A673 (cell line): Measurements from ENCODE around the gene MRPS33. TPM values are rescaled to one million over a fixed set of nuclear protein-coding genes. Genes with fewer than 3 reads are reported as not detected.
"Not testable (repeated sequence)": the region's sequence is repeated elsewhere in the genome, so short reads cannot be mapped to it uniquely, and the experiment has no call there.

Experiments
- BruUV-seq: library from RNA; stranded (reverse); fragments of 400-500 nt; replicated peaks from 2 replicates; lab custom pipeline; 2021; lab: Mats Ljungman, UMichigan
- CTCF ChIA-PET: fragments of 300-600 bp; sonication (Branson Sonifier 250); formaldehyde crosslinking; loops from one replicate; lab custom pipeline; 2022; ENCODE audit warnings: antibody characterized with exemption; lab: Charles Lee
- POLR2A ChIA-PET: fragments of 300-600 bp; sonication (Branson Sonifier 250); formaldehyde crosslinking; loops from one replicate; lab custom pipeline; 2022; ENCODE audit warnings: antibody characterized with exemption; ENCODE audit not compliant: low non-redundant PET; lab: Charles Lee
- DNase-seq: peaks from one replicate; pipeline ENCODE4 v3.0.0-alpha.2; 2015; ENCODE audit warnings: low spot score
- H3K27ac ChIP-seq: fragments of 200-600 bp; sonication (generic); 2 replicates; pipeline ENCODE4 v1.5.1; 2016; ENCODE audit warnings: mixed run types, low read depth, mild to moderate bottlenecking, mixed read lengths, antibody characterized with exemption, low read length; ENCODE audit not compliant: poor library complexity, severe bottlenecking
- H3K27me3 ChIP-seq: fragments of 200-600 bp; sonication (generic); replicated peaks from 2 replicates; pipeline ENCODE4 v1.6.1; 2017; ENCODE audit warnings: mixed run types, low read depth, mild to moderate bottlenecking, mixed read lengths, antibody characterized with exemption, low read length; ENCODE audit not compliant: insufficient read depth, poor library complexity
- H3K36me3 ChIP-seq: fragments of 200-600 bp; sonication (generic); 2 replicates; pipeline ENCODE4 v1.6.1; 2016; ENCODE audit warnings: mixed run types, mild to moderate bottlenecking, mixed read lengths, antibody characterized with exemption, low read length; ENCODE audit not compliant: insufficient read depth, poor library complexity, severe bottlenecking
- H3K4me1 ChIP-seq: fragments of 200-600 bp; sonication (generic); 2 replicates; pipeline ENCODE4 v1.6.1; 2017; ENCODE audit warnings: mixed run types, mild to moderate bottlenecking, mixed read lengths, antibody characterized with exemption, low read length; ENCODE audit not compliant: insufficient read depth, poor library complexity, severe bottlenecking
- H3K4me3 ChIP-seq: fragments of 200-600 bp; sonication (generic); 2 replicates; pipeline ENCODE4 v1.5.1; 2016; ENCODE audit warnings: low read depth, mixed run types, mild to moderate bottlenecking, mixed read lengths, low read length; ENCODE audit not compliant: poor library complexity, severe bottlenecking
- H3K9me3 ChIP-seq: fragments of 200-600 bp; sonication (generic); 2 replicates; pipeline ENCODE4 v1.6.1; 2016; ENCODE audit warnings: mixed run types, low read depth, mild to moderate bottlenecking, mixed read lengths, antibody characterized with exemption, low read length; ENCODE audit not compliant: poor library complexity, severe bottlenecking
- EZH2 ChIP-seq: fragments of 200-600 bp; sonication (generic); IDR thresholded peaks from 2 replicates; pipeline ENCODE4 v1.6.1; 2017; ENCODE audit warnings: borderline replicate concordance, low read depth, mild to moderate bottlenecking, mixed read lengths, antibody characterized with exemption, low read length; ENCODE audit not compliant: poor library complexity, severe bottlenecking
- intact Hi-C: fragments of 100-400 bp; cut with micrococcal nuclease; formaldehyde crosslinking; loops from one replicate; pipeline ENCODE4 v1.10.0; 2022; ENCODE audit not compliant: unreplicated experiment
- total RNA-seq: library from RNA; stranded (reverse); gene quantifications from 2 replicates; pipeline ENCODE4 v1.2.3, GENCODE V29; 2021
- TF ChIP-seq, protein P1 (sequence below): fragments of 300-800, 200-600 bp; sonication (generic); conservative IDR thresholded peaks from 2 replicates; pipeline ENCODE4 v1.5.1; 2017; ENCODE audit warnings: low read depth, mild to moderate bottlenecking, antibody characterized with exemption, low read length, moderate library complexity, mixed read lengths

Gene MRPS33
- total RNA-seq, 1 experiment from 2014 or later = 66.0 TPM

DNA sequence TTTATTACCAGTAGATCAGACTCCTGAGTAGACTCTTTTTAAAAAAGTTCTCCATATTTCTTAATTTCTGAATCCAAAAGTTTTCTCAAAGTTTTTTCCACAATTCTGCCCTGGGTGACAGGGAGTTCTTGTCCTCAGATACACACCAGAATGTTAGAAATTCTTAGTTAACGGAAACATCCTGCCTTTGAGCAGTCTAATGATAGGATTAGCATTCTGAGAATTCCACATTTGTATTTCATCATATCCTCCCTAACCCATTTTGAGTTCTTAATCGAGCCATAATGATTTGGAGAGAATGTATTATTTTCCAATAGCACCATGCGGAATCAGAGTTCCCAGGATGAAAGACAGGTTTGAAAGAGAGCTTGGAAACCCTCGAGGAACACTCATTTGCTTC, 28.9 kb upstream of the MRPS33 start:
- Histone ChIP-seq H3K36me3 (no peaks in the 10 kb centered on the region), H3K27ac (peak overlapping the region; percentile 25), H3K9me3 (no peaks in the 10 kb centered on the region), H3K4me3 (no peak overlapping the region), H3K27me3 (no peaks in the 10 kb centered on the region), H3K4me1 (peaks cover 8% of the 10 kb centered on the region)
- ChIA-PET CTCF (no interaction called here), POLR2A (no interaction called here)
- TF ChIP-seq, protein P1, sequence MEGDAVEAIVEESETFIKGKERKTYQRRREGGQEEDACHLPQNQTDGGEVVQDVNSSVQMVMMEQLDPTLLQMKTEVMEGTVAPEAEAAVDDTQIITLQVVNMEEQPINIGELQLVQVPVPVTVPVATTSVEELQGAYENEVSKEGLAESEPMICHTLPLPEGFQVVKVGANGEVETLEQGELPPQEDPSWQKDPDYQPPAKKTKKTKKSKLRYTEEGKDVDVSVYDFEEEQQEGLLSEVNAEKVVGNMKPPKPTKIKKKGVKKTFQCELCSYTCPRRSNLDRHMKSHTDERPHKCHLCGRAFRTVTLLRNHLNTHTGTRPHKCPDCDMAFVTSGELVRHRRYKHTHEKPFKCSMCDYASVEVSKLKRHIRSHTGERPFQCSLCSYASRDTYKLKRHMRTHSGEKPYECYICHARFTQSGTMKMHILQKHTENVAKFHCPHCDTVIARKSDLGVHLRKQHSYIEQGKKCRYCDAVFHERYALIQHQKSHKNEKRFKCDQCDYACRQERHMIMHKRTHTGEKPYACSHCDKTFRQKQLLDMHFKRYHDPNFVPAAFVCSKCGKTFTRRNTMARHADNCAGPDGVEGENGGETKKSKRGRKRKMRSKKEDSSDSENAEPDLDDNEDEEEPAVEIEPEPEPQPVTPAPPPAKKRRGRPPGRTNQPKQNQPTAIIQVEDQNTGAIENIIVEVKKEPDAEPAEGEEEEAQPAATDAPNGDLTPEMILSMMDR = no peak
- no peak for TF ChIP-seq EZH2
- peak; percentile 17 for DNase-seq
- intact Hi-C loops = no loop called here
- BruUV-seq = no TSS peak

DNA sequence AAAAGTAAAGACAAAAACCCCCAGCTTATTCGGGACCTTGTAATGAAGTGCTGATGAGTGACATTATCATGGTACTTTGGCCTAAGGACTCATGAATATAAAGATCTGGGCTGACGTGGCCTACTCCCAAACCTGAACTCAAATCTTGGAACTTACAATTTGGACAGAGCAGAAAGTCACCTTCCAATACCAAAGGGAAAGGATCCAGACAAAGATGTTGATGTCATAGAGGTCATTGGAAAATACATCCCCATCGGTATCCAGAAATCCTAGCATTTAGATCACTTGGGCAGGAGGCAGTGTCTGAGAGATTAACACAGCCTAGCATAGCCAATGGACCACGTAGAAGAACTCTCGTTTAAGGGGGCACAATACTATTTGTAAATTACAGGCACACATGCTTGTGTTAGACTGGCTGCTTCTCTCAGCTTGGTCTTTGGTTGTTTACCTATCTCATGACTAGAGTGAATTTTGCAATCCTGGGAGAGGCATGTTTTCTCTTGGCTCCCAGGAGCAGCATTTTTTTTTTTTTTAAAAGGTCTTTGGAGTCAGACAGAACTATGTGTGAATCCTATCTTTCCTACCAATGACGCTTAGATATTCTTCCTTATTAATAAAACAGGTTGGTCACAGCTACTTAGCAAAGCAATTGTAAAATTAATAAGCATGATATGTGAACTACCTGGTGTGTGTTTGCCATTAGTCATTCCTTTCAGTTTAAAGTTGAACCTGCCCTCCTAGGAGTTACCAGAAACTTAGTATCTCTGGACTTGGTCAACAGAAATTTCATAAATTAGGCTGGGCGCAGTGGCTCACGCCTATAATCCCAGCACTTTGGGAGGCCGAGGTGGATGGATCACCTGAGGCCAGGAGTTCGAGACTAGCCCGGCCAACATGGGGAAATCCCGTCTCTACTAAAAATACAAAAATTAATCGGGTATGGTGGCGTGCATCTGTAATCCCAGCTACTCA, 27.8 kb upstream of the MRPS33 start:
- intact Hi-C loops = no loop called here
- ChIA-PET POLR2A (no interaction called here), CTCF (no interaction called here)
- Histone ChIP-seq H3K9me3 (no peaks in the 10 kb centered on the region), H3K27ac (no peak overlapping the region), H3K27me3 (no peaks in the 10 kb centered on the region), H3K36me3 (no peaks in the 10 kb centered on the region), H3K4me3 (no peak overlapping the region), H3K4me1 (peaks cover 8% of the 10 kb centered on the region)
- BruUV-seq = no TSS peak
- TF ChIP-seq, protein P1 = no peak
- no peak for TF ChIP-seq EZH2
- DNase-seq = no peak

DNA sequence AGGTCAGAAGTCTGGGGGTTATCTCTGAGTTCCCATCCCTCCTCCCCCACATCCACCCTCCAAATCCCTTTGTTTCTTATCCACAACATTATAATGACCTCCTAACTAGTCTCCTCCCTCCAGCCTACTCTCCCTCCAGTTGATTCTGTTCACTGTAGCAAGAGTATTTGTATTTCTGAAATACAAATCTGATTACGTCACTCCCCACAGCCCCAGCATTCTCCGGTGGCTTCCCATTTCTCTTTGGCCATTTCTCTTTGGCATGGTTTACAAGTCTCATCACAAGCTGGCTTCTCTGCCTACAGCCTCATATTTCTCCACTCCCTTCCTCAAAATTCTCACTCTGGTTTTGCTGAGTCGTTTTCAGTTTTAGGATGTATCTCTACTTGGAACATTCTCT, 24.6 kb upstream of the MRPS33 start:
- no peaks in the 10 kb centered on the region for H3K9me3 ChIP-seq
- no peak overlapping the region for H3K27ac ChIP-seq
- H3K27me3 ChIP-seq = no peaks in the 10 kb centered on the region
- H3K4me3 ChIP-seq = no peak overlapping the region
- ChIA-PET CTCF (no interaction called here), POLR2A (no interaction called here)
- no peak for TF ChIP-seq EZH2
- TF ChIP-seq, protein P1 = no peak
- H3K36me3 ChIP-seq = no peaks in the 10 kb centered on the region
- peaks cover 8% of the 10 kb centered on the region for H3K4me1 ChIP-seq
- intact Hi-C loops = no loop called here
- DNase-seq = no peak
- BruUV-seq = no TSS peak

DNA sequence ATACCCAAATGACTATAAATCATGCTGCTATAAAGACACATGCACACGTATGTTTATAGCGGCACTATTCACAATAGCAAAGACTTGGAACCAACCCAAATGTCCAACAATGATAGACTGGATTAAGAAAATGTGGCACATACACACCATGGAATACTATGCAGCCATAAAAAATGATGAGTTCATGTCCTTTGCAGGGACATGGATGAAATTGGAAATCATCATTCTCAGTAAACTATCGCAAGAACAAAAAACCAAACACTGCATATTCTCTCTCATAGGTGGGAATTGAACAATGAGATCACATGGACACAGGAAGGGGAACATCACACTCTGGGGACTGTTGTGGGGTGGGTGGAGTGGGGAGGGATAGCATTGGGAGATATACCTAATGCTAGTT, 23.3 kb upstream of the MRPS33 start:
- not testable (repeated sequence) for H3K36me3 ChIP-seq

DNA sequence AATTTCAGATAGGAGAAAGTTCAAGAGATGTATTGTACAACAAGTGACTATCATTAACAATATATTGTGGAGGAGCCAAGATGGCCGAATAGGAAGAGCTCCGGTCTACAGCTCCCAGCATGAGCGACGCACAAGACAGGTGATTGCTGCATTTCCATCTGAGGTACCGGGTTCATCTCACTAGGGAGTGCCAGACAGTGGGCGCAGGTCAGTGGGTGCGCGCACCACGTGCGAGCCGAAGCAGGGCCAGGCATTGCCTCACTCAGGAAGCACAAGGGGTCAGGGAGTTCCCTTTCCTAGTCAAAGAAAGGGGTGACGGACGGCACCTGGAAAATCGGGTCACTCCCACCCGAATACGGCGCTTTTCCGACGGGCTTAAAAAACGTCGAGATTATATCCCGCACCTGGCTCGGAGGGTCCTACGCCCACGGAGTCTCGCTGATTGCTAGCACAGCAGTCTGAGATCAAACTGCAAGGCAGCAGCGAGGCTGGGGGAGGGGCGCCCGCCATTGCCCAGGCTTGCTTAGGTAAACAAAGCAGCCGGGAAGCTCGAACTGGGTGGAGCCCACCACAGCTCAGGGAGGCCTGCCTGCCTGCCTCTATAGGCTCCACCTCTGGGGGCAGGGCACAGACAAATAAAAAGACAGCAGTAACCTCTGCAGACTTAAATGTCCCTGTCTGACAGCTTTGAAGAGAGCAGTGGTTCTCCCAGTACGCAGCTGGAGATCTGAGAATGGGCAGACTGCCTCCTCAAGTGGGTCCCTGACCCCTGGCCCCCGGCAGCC, 18.0 kb upstream of the MRPS33 start:
- POLR2A ChIA-PET, intact Hi-C loops, H3K36me3 ChIP-seq, H3K27ac ChIP-seq, H3K4me3 ChIP-seq, H3K9me3 ChIP-seq, CTCF ChIA-PET, BruUV-seq, H3K4me1 ChIP-seq, H3K27me3 ChIP-seq, DNase-seq: not testable (repeated sequence)

More for the DNA sequence above, 23.3 kb upstream of the MRPS33 start:
- CTCF ChIA-PET, BruUV-seq, POLR2A ChIA-PET, H3K27ac ChIP-seq, DNase-seq, H3K9me3 ChIP-seq, H3K4me1 ChIP-seq, H3K4me3 ChIP-seq, H3K27me3 ChIP-seq, intact Hi-C loops: not testable (repeated sequence)
